Activated CD8-positive, alpha-beta memory T cell treated with anti-CD3 and anti-CD28 coated beads, Interleukin-2, amount 50 U/mL, for 24 hours (primary cell): Measurements from ENCODE around the gene SPATA22.
"Not testable (repeated sequence)": the region's sequence is repeated elsewhere in the genome, so short reads cannot be mapped to it uniquely, and the experiment has no call there.

Experiments
- DNase-seq: peaks from one replicate; pipeline ENCODE4 v3.0.0-alpha.2; 2020; ENCODE audit errors: extremely low read depth

Gene SPATA22

DNA sequence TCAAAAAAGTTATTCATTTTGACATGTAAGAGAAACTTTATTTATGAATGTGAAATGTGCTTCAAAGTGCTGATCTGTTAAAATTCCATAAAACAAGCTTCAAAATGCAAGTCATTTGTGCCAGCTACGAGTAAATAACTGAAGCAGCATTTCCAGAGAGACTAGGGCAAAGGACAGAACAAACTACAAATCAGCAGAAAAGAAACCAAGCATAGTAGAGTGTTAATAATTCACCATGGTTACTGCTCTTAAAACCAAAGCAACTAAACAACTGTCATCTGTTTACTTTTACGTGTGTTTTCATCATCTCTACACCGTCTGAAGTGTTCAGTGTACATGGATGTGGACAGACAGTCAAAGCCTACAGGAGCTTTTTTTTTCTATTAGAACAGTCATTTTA, 2.6 kb upstream of the SPATA22 start:
- DNase-seq = no peak

DNA sequence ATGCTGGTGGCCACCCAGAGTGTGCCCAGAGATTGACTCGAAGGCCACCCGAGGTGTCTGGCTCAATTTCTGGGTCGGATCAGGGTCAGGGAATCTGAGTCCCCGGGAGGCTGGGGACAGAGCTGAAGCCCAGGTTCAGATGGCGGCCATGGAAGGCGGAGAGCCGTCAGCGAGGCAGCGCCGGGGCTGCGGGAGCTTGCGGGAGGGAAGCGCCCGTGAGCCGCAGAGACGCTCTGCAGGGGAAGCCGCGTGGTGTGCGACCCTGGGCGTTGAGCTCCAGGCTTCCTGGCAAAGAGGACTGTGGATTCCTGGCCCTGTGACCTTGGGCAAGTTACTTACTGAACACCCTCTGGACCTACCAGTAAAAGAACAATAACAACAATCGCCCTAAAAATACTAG, 518 bp upstream of the SPATA22 start:
- DNase-seq = no peak

DNA sequence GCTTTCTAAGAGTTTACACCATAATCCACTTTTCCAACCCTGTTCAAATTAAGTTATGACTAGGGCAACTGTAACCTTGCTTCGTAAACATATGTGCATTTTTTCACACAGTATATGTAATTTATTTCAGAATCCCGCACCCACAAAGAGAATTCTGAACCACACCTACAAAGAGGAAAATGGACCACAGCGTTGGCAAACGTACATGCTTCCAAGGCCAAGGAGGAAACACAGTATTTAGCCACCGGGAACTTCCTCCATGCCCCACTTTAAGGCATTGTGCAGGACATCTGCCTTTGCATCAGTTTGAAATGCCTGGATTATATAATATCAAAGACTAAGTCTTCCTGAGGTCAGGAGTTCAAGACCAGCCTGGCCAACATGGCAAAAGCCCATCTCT, 2.1 kb downstream of the SPATA22 start:
- no peak for DNase-seq

DNA sequence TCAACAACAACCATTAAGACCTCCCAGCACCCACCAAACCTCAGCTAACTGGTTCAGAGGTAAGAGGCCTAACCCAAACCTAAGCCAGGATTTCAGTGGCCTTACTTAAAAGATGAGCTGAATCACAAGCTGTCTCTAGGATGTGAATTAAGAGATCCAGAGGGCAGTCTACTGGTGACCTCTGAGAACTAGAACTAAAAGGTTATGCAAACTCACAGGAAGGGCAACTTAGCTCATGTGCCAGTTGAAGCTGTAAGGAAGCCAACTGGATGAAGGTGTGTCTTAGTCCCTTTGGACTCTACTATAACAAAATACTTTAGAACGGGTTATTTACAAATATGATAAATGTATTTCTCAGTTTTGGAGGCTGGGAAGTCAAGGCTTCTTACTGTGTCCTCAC, 5.3 kb downstream of the SPATA22 start:
- not testable (repeated sequence) for DNase-seq

DNA sequence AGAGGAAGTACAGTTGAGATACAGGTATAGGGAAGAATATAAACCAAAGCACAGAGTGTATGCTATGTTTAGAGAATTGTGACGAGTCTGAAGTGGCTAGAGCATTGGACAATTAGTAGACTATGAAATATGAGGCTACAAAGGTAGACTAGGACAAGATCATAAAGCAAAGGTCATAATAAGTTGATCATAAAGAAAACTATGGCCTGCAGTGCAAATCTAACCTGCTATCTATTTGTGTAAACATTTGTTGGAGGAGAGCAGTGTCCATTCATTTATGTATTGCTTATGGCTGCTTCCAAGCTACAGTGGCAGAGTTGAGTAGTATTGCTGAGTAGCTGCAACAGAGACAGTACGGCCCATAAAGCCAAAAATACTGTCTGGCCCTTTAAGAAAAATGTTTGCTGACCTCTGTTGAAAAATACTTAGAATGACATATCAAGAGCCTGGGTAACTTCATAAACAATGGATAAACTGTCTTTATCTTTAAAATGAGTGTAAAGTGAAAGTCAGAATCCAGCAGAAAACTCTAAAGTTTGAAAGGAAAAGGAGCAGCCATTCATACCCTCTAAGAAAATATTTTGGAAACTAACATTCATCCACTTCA, 23.5 kb downstream of the SPATA22 start:
- DNase-seq = no peak

DNA sequence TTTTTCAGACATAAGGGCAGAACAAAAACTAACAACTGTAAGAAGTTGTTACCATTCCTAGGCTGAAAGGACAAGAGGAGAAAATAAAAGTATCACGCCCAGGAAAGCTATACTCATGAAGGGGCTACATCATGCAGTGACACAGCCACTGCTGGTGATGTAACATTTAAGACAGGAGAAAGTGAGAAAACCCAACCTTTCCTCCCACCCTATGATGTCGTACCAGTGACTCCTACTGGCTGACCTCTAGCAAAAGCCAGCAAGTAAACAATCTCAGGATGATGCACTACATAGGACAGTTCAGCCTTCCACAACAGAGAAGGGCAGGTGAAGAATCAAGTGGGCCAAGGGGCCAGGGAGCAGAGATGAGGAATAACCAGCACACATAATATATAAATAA, 24.0 kb downstream of the SPATA22 start:
- no peak for DNase-seq

DNA sequence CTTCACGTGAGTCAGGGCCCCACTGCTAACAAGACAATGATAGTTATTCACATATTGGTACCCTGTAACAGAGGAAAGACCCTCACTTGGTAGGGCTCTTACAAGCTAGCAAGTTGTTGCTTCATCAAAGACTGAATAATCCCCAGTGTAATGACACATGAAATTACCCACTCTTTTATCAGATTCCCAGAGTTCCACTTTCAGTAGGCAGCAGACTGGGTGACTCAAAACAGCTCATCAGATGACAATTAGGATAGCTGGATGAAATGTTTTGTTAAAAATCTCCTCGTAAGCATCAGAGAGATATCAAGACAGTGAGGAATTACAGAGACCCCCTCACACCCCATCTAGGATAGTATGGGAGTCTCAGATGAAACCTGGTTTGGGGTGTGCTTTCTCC, 31.2 kb downstream of the SPATA22 start:
- DNase-seq = no peak

DNA sequence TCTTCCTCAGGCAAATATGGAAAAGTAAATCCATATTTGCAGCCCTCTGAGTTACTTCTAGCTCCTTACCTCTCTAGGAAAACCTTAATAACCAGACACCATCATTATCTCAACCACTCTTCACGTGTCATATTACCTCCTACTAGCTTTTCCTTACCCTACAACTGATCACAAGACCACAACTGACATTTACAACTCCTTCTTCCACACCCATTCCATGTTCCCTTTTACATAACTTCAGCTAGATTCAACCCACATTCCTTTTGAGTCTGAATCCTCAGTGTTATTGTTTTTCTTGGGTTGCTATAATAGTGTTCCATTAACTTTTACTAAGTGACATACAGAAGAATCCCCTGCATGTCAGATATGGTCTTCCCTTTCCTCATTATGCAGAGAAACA, 33.3 kb downstream of the SPATA22 start:
- DNase-seq = no peak

DNA sequence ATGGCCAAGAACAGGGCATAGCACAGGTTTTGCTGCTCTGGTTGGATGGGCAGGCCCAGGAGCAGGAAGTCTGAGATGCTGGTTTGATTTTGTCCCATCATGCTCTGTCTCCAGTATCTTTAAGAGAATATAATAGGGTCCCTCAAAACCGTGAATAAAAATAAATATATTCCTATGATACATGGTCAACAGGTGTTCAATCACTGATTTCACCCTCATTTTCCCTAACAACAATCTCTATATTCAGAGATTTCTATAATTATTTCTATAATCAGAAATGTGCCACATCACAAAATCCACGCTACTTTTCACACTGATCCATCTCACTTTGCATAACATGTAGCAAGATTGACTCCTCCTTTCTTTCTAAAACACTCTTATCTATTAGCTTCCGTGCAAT, 37.9 kb downstream of the SPATA22 start, which contains the start of gene OR1E2:
OR1E2 (minus strand) TSS at position 101 of the 400 bp plus-strand sequence; CDS start at position 101, 0 bp downstream.
- DNase-seq = no peak

DNA sequence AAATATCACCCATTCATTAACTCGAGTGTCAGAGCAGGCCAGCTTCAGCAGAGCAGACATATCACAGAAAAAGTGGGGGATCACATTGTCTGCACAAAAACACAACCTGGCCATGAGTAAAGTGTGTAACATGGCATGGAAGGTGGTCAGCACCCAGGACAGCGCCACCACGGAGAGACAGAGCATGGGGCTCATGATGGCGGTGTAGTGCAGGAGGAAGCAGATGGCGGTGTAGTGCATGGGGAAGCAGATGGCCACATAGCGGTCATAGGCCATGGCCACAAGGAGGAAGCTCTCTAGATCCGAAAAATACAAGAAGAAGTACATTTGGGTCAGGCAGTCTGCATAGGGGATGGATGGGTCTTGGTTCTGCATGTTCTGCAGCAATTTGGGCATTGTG, 38.4 kb downstream of the SPATA22 start:
- DNase-seq = not testable (repeated sequence)

DNA sequence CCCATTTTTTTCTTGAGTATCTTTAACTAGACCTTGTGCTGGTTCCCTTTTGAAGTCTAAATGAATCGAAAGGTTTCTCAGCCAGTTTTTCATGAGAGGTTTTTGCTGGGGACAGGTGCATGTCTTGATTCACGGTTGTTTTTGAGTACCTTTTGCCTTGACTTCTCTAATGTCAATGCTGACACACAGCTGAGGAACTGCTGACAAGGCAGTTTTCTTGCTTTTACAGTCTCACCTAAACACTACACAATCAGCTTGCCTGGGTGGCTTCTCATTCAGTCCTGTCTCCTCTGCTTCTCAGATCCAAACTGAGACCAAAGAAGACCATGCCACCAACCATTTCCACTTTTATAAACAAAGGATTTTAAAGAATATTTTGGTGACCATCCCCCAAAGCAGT, 53.4 kb downstream of the SPATA22 start:
- DNase-seq = no peak

DNA sequence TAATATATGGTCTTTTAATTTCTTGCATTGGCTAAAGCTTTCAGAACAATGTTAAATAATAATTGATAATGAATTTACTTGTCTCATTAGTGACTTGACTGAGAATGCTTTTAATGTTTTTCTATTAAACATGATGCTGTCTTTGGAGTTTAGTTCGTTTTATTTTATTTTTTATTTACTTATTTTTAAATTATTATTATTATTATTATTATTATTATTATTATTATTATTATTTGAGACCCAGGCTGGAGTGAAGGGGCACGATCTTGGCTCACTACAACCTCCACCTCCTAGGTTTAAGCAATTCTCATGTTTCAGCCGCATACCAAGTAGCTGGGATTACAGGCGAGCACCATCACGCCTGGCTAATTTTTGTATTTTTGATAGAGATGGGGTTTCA, 56.0 kb downstream of the SPATA22 start:
- DNase-seq = no peak

DNA sequence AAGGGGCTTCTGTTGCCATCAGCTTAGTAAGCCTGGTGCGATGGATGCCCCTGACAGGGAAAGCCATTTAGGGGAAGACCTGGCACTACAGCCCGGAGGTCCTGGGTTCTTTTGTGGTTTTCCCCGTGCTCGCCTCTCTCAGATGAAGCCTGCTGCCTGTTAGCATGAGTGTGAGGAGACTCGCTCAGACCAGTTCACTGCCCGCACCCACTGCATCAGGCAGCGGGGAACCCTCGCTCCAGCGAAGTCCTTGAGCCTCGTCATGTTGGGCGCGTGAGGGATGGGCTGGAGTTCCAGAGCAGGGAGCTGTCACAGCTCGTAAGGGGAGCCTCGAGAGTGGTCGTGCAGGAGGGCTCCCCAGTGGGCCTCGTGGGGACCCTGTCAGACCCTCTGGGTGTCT, 59.4 kb downstream of the SPATA22 start:
- not testable (repeated sequence) for DNase-seq

DNA sequence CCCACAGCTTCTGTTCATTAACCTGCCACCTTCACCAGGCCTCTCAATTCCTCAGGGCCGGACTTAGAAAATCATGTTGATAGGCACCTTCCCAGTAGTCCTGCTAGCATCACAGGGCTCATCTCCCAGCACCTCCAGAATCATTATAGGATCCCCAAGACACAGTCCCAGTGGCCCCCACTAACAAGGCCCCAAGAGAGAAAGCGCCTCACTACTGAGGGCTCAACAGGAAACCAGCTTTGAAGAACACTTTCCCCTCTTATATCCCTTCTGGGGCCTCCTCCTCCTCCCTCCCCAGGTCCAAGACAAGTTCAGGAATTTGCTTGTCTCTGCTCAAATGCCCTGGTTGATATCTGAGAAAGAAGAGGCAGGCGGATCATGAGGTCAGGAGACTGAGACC, 60.5 kb downstream of the SPATA22 start, which contains the start of gene OR3A3:
OR3A3 (plus strand) TSS at position 301 of the 400 bp plus-strand sequence.
- DNase-seq = no peak

DNA sequence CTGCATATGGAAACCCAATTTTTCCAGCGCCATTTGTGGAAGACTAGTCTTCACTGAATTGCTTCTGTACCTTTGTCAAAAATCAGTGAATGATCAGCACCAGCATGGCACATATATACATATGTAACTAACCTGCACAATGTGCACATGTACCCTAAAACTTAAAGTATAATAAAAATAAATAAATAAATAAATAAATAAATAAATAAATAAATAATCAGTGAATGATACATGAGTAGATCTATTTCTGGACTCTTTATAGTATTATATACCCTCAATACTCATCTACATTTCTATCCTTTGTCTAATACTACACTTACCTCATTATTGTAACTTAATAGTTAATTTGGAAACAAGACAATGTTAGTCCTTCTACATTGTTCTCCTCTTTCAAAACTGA, 67.8 kb downstream of the SPATA22 start:
- DNase-seq = not testable (repeated sequence)

DNA sequence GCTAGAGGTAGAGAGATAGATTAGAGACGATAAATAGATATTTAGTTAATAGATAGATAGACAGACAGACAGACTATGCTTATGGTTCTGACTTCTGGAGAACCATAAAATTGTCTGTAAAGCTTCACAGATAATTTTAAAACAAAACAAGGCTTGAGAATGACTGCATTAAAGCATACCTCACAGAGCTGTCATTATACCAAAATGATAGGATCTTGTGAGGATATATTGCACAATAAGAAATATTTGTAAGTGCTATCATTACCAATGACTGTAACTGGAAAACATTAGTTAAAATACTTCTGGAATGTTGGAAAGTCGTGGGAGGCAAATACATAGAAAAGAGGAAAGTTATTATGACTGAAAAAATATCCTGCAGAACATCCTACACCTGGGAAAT, 69.8 kb downstream of the SPATA22 start:
- no peak for DNase-seq

DNA sequence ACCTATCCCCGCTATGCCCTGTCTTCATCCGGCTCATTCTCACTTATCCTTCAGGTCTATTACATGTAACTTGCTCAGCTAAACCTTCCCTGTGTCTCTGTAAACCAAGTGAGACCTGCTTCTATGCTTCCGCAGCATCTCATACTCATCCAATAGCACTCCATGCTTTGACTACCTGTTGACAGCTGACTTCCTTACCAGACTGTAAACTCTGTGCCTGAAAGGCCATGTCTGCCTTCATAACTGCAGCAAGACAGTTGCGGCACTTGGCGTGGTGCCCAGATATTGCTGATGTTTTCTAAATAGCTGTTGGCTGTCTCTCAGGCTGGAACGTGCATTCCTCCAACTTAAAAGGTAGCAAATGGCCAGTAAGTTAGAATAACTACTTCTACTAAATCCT, 71.6 kb downstream of the SPATA22 start:
- no peak for DNase-seq

DNA sequence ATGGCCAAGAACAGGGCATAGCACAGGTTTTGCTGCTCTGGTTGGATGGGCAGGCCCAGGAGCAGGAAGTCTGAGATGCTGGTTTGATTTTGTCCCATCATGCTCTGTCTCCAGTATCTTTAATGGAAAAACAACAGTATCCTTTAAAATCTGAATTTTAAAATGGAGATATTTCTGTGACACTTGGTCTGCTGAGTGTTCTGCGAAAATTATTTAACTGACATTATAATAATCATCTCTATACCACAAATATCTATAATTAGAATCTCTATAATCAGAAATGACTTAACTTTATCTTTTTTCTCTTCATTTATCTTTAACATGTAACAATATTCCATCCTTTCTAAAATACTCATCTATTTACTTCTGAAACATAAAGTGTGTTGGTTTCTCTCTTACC, 73.3 kb downstream of the SPATA22 start, which contains the start of gene OR1E1:
OR1E1 (minus strand) TSS at position 101 of the 400 bp plus-strand sequence; CDS start at position 101, 0 bp downstream.
- DNase-seq = no peak

DNA sequence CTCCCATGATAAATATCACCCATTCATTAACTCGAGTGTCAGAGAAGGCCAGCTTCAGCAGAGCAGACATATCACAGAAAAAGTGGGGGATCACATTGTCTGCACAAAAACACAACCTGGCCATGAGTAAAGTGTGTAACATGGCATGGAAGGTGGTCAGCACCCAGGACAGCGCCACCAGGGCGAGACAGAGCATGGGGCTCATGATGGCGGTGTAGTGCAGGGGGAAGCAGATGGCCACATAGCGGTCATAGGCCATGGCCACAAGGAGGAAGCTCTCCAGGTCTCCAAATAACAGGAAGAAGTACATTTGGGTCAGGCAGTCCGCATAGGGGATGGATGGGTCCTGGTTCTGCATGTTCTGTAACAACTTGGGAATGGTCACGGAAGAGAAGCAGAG, 73.8 kb downstream of the SPATA22 start:
- not testable (repeated sequence) for DNase-seq
